NCI-H460 (cell line): ENCODE measurements around the gene NPB. TPM values are rescaled to one million over a fixed set of nuclear protein-coding genes. Genes with fewer than 3 reads are reported as not detected.

Experiments
- DNase-seq: peaks from one replicate; pipeline ENCODE4 v3.0.0-alpha.2; 2016; ENCODE audit warnings: low read depth; ENCODE audit errors: extremely low read depth
- total RNA-seq: library from RNA; depleted of rRNA; stranded (reverse); fragments of >200 nt; shearing (Covaris generic); gene quantifications from 2 replicates; pipeline ENCODE4 v1.2.3, GENCODE V29; 2014

The NPB gene
- total RNA-seq, 1 experiment from 2014 or later, result 0.05 TPM

DNA sequence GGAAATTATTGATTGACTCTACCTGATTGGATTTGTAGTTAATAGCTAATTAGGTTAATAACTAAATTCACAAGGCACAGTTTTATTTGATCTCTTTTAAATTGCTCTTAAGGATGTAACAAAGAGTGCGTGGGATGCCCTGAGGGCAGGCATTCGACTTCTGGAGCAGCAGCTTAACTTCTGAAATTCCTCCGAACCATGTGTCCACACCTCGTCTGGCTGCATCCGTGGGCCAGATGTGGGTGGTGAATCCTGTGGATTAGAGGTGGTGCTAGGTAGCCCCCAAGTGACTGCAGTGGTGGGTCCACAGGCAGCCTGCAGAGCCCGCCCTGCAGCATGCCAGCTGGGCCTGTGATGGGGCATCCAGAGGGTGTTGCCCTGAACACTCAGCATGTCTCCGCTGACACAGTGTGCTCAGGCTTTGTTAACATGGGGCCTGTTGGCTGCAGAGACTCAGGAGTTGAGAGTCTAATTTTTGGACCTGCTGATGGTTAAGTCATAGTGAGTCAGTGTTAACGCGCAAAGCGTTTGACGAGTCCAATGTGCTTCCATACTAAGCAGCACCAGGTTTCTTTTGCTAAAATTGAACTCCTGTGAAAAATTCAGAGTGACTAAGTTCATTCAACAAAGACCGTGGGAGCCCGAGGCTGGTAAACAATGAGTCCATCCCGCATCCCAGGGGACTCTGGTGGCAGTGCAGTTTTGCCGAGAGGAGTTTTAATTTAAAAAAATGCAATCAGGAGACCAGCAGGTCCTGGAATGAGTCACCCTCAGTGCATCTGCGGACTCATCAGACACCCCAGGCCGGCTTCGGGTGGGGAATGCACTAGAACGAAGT, 3.8 kb upstream of the NPB start:
- DNase-seq, result no peak

DNA sequence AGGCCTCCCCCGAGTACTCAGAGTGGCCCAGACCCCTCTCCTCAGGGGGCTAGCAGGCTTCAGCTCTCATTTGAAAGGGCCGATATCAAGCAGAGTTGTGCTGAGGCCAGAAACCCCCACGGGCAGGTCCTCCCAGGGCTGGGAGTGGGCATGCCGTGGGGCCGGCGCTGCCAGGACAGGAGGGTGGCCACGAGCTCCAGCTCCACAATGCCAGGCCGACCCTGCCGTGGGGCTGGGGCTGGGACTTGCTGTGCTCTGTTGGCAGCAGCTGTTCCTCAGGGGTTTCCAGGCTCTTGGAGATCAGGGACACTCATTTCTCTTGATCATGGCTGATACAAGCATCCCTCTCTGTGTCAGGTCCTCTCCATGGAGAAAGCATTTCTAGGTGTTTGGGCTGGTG, 3.2 kb upstream of the NPB start:
- no peak for DNase-seq

DNA sequence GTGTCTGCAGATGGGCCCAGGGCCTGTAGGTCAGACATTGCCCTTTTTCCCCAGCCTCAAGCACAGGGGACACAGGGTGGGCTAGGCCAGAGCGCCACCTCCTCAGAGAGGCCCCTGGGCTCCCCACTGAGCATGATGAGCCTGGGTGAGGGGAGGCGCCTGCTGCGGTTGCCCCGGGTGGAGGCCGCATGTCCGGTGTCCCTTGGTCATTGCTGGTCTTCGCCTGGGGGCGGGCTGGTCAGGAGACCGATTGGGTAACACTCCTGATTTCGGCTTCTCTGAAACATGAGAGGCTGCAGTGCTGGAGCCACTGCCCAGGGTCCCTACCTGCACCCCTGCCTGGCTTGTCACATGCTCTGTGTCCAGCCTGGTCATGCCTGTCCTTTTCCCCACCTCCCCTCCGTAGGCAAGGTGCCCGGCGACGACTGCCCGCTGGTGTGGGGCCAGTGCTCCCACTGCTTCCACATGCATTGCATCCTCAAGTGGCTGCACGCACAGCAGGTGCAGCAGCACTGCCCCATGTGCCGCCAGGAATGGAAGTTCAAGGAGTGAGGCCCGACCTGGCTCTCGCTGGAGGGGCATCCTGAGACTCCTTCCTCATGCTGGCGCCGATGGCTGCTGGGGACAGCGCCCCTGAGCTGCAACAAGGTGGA, 2.4 kb upstream of the NPB start:
- no peak for DNase-seq

DNA sequence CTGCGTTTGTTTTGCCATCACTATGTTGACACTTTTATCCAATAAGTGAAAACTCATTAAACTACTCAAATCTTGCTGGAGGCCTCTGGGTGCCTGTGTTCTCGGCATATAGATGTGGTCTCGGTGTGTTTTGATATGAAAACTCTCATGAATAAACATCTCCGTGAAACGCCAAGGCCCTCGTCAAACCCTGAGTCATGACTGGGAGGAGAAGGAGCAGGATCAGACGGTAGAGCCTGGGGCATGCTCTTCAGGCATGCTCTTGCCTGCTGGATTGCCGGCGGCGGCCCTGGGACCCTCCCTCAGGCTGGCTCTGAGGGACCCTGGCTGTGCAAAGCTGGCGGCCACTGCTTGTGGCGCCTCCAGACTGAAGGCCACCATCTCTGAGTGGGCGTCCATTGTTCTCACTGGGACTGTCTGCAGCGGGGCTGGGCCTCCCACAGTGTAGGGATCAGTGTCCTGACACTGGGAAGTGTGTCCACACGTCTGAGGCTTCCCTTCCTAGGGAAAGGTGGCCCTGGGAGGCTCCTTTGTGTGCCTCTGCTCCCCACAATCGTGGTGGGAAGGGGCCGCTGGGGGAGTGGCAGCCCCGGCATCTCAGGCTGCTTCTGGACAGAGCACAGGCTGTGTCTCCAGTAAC, 1.7 kb upstream of the NPB start:
- no peak for DNase-seq

DNA sequence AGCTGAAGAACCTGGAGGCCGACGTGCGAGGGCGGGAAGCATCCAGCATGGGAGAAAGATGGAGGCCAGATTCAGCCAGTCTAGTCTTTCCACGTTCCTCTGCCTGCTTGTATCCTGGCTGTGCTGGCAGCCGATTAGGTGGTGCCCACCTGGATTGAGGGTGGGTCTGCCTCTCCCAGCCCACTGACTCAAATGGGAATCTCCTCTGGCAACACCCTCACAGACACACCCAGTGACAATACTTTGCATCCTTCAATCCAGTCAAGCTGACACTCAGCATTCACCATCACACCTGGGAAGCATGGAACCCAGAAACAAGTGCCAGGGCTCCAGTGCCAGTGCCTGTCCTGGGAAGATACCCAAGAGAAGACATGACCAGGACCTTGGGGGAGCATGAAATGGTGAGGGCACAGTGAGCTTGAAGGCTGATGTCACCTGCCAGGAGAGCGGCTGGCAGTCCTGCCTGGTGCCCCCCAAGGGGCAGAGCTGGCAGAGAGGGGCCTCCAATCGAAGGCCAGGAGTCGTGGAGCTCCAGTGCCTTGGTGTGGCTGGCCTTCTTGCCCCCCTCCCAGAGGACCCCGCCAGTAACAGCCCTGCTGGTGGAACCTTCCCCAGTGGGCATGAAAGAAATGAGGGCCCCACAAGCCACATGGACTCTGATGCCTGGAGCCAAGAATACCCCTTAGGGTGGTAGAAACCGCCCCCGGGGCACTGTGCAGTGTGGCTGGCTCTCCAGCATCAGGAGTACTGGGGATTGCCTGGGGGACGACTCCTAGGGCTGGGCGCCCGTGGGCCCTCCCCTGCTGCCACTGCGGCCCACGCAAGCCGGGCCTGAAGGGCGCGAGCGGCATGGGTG, 643 bp upstream of the NPB start:
- DNase-seq, result no peak

DNA sequence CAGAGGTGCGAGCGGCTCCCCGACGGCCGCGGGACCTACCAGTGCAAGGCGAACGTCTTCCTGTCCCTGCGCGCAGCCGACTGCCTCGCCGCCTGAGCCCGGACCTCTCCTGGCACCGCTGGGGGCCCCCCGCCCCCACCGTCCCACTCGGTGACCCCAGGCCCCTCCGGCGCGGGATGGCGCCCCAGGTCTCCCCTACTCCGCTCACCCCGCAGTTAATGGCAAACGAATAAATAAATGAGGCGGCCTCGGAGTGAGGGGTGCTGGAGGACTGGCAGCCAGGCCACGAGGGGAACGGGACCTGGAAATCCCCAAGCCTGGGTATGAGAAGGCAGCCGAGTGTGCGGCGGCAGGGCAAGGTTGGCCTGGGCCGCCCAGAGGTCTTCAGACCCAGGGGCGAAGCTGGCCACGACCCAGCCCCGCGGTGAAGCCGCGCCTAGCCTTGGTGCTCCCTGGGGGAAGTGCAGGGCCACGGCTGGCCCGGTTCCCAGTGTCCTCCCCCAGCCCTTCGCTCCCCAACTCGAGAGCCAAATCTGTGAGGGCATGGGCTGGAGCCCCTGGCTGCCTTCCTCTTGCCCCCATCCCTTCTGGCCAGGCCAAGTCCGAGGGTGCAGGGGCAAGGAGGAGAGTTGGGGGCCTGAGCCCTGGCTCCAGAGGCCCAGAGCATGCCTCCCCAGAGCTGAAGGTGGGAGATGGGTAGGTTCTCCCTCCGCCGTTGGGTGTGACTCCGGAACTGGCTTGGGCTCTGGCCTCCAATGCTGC, 796 bp downstream of the NPB start:
- DNase-seq, result no peak

DNA sequence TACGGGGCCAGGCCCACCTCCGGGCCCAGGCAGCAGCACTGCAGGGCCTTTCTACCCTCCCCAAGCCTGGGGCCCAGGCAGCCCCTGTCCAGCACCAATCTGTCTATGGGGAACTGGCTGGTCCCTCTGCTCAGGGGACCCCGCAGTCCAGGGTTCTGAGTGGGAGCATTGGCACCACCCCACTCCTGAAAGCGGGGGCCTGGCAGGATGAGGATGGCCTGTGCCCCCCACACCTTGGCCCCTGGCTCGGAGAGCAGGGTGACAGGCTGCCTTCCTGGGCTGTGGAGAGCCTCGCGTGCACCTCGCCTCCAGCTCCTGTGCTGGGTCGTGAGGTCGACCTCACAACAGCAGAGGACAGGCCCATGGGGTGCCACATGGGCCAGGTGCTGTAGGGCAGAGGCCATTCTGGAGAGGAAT, 1.4 kb downstream of the NPB start:
- no peak for DNase-seq

DNA sequence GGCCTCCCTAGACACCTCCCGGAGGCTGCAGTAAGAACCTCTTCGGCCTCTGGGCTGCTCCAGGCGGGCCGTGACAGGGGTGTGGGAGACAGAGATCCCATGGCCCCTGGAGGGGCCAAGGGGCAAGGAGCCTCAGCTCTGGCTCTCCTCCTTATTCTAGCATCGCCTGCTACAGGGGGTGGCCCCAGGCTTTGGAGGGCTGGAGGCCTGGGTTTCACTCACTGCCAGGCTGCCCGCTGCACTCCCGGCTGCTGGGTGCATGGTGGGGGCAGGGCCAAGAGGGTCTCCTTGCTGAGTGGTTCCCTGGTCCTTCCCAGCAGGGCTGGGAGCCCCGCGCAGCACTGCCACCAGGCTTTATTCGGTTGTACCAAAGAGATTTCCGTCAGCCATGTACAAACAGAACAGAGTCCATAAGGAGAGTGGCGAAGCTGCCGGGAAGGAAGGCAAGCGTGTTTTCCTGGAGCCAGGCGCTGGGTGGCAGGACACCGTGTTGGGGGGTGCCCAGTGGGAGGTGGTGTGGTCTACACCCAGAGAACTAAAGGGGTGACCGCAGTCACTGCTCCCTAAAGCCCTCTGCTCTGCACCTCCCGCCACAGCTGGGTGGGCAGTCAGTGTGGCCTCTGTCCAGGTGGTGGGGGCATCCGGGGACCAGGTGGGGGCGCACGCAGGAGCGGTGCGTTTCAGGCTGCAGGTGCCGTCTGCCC, 2.0 kb downstream of the NPB start:
- DNase-seq, result no peak

DNA sequence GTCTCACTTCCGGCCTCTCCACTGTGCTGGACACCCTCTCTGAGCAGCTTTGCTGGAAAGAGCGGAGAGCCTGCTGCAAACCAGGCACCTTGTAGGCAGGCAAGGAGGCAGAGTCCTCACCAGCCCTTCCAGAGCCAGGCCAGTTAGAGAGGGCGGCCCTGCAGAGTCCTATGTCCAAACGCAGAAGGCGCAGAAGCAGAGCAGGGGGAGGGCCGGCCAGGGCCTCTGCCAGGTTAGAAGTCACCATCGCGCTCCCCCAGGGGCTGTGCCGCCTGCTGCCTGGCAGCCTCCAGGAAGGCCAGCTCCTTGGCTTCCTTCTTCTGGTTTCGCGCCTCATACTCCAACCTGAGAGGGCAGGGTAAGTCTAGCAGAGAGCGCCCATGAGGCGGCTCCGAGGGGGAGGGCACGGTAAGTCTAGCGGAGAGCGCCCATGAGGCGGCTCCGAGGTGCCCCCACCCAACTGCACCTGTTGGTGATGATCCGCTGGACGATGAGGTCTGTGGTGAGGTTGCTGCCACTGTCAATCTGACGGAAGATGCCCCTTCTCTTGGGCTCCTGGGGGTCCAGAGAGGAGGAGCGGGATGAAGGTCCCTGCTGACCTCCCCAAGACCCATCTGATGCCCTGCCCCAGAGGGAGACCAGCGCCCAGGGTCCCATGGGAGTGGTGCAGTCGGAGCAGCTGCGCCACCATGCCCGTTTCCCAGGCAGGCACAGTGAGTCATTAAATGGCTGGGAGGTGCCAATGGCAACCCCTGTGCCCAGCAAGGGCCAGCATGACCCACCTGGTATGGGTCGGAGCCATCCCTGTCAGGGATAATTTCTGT, 2.8 kb downstream of the NPB start:
- no peak for DNase-seq

DNA sequence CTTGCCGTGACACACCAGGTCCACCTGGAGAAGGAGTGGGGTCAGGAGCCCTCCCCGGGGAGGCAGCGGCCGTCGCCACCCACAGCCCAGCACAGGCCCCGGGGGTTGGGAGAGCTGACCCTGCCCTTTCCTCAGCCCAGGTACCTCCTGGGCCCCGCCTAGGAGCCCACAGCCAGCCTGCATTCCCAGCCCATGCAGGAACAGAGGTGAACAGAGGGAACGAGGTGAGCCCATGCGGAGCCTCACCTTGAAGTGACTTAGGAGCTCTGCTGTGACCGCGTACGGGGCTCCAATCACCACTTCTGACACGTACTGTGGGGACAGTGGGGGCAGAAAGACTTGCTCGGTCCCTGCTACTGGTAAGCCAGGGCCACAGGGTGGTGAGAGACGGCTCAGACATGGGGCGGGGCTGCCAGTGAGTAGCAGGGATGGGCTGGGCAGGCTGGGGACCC, 3.4 kb downstream of the NPB start:
- no peak for DNase-seq

DNA sequence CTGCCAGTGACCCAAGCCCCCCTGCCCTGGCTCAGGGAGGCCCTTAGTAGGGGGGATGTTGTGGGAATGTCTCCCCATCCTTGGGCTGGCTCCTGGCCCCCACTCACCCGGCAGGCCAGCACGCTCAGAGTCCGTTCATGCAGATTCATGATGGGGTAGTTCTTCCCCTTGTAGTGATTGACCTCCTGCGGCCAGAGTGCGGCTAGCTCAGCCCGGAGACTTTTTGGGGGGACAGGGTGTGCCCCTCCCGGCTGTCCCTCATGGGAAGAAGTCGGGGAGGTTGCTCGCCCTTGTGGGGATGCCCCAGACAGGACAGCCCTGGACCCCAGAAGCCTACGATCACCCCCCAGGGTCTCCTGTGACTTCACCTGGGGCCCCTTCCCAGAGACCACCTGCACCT, 4.0 kb downstream of the NPB start:
- no peak for DNase-seq

DNA sequence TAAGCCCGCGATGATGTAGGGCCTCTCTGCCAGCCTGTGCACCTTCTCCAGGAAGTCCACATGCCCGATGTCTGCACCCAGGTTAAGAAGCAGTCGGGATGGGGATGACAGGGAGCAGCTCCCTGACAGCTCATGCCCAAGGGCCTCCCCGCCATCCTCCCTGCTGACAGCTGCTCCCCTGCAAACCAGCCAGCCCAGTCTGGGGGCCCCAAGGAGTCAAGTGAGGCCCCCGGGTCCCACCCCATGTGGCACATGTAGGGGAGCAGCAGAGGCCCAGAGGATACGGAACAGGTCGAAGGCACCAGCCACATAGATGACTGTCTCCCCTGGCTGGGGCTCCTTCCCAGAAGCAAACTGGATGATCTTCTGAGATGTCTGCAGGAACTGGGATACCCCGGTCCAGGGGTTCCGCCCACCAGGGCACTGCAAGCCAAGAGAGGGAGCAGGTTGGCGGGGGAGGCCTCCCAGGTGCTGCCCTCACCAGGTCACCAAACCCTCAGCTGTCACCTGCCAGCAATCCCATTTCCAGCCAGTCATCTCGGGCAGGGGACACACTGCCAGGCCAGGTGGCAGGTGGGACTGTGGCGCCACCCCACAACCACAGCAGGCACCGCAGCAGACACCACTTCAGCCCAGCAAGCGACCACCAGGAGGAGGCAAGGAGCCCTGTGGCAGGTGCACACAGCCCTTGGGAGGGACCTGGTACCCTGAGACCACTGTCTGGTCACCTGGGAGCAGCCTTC, 4.6 kb downstream of the NPB start:
- DNase-seq, result no peak

DNA sequence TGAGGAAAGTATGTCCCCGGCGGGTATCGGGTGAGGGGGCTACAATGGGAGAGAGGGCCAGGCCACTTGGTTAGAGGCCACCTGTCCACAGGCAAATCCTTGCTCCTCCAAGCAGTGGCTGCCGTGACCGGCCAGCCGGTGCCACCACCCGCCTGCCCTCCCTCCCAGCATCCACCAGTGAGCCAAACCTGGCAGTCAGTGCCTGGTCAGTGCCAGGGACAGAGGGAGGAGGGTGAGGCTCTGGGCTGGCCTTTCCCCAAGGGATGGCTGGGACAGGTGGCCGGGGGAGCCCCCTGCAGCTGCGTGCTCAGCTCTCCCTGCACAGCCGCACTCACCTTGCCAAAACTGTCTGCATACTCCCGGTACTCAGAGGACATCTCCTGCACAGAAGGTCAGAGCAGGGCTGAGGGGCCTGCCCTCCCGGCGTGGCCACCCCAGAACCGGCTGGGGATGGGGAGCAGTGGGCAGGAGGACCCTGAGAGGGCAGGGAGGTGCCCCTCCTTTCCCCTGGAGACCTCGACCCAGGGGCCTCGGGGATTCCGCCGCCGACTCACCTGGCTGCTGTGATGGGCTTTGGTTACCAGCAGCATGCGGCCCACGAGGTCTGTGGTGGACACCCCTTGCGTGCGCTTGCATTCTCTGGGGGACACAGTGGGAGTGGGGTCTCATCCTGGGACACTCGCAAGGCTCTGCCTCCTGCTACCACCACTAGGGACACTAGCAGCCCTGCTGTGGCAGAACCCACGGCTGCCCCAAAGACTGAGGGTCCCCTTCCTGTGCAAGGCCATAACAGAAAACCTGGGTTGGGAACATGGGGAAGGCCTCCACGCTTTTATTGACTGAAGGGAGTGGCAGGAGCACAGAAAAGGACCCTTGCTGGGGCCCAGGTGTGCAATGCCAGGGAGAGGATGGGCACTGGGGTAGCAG, 5.4 kb downstream of the NPB start:
- no peak for DNase-seq

DNA sequence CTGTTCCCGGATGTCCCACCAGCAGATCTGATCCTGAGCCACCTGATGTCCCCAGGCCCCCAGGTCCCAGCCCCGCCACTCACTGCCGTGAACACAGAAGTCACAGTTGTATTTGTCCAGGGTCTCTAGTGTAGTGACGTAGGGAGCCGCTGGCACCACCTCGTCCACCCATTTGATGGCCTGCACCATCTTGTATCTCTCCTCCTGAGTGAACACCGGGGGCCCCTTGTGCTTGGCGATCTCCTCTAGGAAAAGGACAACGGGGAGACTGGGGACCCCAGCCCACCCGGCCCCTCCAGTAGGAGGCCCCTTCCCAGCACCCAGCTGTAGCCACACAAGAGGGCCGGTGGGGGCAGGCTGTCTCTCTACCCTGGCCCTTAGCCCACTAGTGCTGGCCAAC, 6.8 kb downstream of the NPB start:
- DNase-seq, result no peak

DNA sequence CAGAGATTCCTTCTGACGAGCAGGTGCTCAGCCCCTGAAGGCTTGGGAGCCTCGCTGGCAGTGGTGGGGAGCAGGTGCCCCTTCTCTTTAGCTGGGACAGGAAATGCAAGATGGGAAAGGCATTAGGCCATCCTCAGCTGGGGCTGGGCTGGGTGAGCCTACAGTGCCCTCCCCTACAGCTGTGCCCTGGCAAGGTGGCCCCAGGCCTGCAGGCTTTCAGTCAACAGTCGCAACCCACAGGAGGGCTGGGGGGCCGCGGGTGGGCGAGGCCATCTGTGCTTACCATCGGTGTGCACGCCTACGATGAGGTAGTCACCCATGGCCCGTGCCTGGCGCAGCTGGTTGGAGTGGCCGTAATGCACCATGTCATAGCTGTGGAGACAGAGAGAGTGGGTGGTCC, 7.2 kb downstream of the NPB start:
- no peak for DNase-seq

DNA sequence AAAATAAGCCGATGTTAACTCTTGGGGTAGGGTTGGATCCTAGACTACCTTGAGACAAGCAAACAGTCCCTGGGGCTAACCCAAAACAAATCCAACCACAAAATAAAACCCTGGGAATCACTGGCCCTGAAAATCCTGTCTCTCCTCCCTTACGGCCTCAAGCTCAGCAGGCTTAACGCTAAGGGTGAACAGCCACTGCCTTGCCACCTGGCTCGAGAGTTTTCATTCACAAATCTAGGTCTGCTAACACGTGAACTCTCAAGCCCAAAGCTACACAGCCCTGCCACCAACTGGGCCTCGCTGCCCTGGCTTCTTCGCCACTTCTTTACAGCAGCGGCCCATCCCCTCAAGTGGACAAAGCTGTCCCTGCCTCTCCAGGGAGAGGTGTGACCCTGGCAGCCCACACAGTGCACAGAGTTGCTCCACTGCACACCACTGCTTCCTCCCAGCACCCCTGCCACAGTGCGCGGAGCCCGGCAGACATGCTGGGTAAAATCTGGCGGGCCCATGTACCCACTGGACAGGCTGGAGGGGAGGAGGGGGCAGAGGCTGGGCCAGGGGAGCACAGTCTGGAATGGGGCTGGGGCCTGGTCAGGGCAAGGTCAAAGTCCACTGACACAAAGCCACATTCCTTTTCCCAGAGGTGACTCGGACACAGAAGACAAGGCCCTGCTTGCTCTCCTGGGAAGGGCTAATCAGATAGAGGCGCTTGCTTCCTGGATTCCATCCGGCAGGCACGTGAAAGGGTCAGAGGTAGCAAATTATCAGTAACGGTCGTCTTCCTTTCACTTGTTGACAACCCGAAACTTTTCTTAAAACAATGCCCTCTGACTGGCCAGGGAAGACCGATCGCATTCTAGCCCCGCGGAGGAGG, 8.2 kb downstream of the NPB start:
- DNase-seq, result no peak
